Hindlimb muscle (tissue), 1 donor: Measurements from ENCODE around the gene DNMT1. TPM values are rescaled to one million over a fixed set of nuclear protein-coding genes. Genes with fewer than 3 reads are reported as not detected.
A peak's percentile ranks its signal among the peaks of the same experiment; 100 is the strongest.
"Not testable (repeated sequence)": the region's sequence is repeated elsewhere in the genome, so short reads cannot be mapped to it uniquely, and the experiment has no call there.

Experiments used
- DNase-seq: peaks from one replicate; pipeline ENCODE4 v3.0.0-alpha.2; 2013
- polyA plus RNA-seq: library from polyadenylated mRNA; unstranded; fragments of 120-200 nt; gene quantifications from one replicate; pipeline ENCODE4 v1.2.1, GENCODE V29; 2013; ENCODE audit not compliant: insufficient read length

The DNMT1 gene
- polyA plus RNA-seq, 1 donor: 65.8 TPM

DNA sequence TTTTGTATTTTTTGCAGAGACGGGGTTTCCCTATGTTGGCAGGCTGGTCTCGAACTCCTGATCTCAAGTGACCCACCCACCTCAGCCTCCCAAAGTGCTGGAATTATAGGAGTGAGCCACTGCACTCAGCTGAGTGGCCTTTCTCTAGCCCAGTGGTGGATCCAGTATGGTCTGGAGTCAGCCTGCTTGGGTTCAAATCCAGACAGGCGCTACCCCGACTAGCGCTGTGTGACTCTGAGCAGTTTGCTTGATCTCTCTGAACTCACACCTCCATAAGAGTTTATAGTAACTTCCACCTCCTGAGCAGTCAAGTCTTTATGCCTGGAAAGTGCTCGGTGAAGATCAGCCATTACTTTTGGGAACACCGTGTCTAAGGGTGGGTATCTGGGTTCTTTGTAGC, 25.9 kb upstream of the DNMT1 start:
- no peak for DNase-seq

DNA sequence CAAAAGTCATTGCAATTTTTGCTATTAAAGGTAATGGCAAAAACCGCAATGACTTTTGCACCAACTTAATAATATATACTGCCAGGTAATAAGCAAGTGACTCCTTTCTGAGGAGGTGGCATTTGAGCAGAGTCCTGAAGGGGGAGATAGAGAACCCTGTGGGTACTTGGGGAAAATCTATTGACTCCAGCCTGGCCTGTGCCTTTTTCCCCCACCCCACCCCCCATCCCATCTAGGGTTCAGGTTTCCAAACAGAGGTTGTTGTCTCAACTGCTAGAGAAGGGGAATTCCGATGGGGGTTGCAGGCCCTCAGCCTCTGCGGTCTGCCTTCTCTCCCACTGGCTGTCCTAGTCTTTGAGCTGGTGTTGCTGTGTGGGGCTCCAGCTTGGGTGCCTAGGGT, 24.9 kb upstream of the DNMT1 start:
- no peak for DNase-seq

DNA sequence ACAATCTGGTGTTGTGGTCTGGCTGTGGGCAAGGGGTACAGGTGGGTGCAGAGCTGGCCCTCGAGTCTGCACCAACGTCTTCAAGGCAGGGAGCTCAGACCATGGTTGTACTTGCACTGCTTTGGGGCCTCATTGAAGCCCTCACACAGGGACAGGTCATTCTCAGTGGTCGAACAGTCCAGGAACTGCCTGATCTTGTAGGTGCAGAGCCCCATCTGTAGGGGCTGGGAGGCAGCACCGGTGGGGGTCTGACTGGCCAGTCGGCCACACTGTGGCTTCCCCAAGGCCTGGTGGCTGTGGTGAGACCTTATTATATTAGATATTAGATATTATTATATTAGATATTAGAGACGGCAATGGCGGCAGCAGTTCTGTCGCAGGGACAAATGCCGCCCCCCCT, 22.3 kb upstream of the DNMT1 start:
- no peak for DNase-seq

DNA sequence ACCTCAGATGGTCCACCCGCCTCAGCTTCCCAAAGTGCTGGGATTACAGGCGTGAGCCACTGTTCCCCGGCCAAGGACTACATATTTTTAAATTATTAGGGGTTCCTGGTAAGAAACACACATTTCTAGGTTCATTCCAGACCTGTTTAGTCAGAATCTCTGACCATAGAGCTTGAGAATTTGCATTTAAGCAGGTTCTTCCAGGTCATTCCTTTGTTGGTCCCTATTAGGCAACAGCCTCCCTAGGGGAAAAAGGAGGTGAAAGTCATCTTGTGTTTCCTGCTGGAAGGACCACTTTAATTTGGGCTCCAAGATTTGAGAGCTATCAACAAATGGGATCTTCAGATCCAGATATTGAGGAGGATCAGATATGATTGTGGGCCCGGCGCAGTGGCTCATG, 20.0 kb upstream of the DNMT1 start:
- no peak for DNase-seq

DNA sequence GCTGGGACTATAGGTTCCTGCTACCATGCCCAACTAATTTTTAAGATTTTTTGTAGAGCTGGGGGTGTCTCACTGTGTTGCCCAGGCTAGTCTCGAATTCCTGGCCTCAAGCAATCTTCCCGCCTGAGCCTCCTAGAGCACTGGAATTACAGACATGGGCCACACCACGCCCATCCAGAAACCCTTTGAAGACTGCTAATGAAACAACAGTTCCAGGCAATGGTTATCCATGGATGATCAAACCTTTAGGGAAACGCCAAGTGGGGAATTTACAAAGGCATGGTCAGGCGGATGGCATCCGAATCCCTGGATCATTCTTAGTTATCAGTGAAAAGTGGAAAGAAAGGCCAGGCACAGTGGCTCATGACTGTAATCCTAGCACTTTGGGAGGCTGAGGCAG, 16.9 kb upstream of the DNMT1 start:
- DNase-seq: no peak

DNA sequence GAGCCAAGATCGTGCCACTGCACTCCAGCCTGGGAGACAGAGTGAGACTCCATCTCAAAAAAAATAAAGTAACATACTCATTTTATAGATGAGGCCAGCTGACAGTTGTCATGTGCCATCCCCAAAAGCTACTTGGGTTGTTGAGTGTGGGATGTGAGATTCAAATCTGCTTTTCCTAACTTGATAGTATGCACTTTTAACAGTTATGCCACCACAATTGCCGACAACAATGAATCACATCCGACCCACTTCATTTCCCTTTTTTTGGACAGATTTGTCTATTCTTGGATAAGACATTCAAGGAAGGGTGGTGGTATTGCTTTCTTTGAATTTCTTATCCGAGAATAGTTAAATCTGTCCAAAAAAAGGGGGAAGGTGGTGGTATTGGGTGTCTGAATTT, 16.3 kb upstream of the DNMT1 start:
- DNase-seq: no peak

DNA sequence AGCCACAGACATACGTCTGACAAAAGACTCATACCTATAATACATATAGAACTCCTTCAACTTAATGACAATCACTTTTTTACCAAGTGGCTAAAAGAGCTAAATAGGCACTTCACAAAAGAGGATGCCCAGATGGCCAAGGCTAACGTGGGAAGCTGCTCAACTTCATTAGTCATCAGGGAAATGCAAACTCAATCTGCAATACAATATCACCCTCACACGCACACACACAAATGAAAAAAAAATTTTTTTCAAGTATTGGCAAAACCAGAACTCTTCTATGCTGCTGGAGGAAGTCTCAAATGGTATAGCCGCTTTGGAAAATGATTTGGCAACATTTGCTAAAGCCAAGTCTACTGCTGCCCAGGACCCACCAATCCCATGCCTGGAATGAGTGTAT, 14.6 kb upstream of the DNMT1 start:
- no peak for DNase-seq

DNA sequence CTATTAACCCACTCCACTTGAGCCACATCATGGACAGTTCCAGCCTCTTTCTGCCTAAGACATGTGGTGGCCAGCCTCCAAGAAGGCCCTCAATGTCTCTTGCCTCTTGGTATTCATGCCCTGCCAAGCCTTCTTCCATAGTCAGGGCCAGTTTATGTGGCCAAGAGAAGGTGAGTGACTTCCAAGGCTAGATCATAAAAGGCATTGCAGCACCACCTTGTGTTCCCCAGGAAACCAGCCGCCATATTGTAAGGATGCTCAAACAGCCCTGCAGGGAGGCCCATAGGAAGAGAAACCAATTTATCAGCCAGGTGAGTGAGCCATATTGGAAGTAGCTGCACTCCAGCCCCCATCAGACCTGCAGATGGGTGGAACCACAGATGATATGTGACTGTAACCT, 12.3 kb upstream of the DNMT1 start:
- DNase-seq: no peak

DNA sequence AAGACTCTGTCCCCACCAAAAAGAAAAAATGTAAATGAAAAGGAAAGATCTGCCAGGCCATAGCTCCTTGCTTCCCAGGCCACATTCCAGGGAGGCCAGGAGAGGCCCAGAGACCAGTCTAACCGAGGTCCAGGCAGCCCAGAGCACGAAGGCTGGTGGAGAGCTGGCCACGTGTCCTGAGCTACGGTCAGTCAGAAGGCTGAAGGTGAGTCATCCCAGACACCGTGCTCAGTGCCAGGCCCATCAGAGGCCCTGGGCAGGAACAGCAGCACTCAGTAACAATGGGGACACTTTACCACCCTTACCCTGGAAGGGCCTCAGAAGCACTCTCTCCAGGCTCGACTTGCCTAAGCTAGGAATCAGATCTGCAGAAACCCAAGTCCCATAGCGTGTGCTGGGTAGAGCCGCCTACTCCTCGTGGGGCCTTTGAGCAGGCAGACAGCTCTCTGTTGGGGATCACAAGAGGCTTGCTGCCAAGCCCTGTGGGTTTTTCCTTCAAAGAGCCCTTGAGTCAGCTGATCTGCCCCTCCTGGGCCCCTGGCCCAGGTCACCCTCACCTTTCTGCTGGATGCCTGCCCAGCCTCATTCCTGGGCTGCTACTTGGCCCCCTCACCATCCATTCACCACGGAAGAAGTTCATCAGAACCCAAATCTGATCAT, 11.6 kb upstream of the DNMT1 start:
- no peak for DNase-seq

DNA sequence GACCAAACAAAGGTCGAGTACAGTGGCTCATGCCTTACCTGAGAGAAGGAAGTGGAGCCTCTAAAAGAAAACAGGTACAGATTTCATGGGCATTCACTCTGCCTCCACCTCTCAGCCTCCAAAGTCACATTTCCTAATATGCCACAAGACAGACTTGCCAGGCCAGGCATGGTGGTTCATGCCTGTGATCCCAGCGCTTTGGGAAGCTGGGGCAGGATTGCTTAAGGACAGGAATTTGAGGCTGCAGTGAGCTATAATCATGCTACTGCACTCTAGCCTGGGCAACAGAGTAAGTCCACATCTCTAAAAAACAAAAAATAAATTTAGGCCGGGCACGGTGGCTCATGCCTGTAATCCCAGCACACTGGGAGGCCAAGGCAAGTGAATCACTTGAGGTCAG, 10.9 kb upstream of the DNMT1 start:
- DNase-seq: no peak

DNA sequence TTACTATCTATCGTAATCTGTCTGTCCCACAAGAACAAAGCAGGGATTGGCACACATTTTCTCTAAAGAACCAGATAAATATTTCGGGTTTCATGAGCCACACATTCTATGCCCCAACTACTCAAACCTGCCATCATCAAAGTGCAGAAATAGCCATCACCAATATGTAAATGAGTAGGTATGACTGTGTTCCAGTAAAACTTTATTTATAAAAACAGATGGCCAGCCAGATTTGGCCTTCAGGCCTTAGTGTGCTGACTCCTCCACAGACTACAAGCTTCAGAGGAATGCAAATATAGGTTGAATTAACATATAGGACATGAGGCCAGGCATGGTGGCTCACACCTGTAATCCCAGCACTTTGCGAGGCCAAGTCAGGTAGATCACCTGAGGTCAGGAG, 8.9 kb upstream of the DNMT1 start:
- DNase-seq: no peak

DNA sequence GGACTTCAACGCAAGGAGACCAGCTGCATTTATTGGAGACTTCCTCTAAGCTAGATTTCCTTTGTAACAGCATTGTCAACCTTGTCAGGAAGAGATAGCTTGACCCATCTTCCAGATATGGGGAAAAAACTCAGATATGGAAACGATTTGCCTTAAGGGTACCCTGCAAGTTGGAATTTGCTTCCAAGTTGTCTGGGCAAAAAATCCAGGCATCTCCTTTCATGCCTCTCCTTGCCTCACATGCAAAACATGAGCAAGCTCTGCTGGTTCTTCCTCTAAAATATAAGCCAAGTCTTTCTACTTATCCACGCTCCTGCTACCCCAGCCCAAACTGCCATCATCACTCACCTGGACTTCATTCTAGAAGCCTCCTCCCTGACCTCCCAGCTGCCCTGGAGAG, 6.4 kb upstream of the DNMT1 start:
- no peak for DNase-seq

DNA sequence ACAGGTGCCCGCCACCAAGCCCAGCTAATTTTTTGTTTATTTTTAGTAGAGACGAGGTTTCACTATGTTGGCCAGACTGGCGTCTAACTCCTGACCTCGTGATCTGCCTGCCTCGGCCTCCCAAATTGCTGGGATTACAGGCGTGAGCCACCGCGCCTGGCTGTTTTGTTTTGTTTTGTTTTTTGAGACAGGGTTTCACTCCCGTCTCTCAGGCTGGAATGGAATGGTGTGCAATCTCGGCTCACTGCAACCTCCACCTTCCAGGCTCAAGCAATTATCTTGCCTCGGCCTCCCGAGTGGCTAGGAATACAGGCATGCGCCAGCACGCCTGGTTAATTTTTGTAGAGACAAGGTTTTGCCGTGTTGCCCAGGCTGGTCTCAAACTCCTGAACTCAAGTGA, 5.3 kb upstream of the DNMT1 start:
- DNase-seq: not testable (repeated sequence)

DNA sequence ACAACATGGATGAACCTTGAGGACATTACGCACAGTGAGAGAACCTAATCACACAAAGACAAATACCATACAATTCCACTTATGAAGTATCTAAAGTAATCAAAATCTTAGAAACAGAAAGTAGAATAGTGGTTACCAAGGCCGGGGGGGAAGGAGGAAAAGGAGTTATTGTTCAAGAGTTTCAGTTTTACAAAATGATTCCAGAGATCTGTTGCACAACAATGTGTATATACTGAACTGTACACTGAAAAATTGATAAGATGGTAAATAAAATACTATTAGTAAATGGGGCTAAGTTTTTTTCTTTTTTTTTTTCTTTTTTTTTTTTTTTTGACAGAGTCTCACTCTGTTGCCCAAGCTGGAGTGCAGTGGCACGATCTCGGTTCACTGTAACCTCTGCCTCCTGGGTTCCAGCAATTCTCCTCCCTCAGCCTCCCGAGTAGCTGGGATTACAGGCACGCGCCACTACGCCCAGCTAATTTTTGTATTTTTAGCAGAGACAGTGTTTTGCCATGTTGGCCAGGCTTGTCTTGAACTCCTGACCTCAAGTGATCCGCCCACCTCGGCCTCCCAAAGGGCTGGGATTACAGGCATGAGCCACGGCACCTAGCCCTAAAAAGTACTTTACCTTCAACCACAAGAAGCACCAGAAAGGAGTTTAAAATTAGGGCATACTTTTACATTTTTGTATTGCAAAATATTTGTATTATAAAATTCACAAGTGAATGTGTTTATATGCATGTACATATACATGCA, 4.3 kb upstream of the DNMT1 start:
- not testable (repeated sequence) for DNase-seq

DNA sequence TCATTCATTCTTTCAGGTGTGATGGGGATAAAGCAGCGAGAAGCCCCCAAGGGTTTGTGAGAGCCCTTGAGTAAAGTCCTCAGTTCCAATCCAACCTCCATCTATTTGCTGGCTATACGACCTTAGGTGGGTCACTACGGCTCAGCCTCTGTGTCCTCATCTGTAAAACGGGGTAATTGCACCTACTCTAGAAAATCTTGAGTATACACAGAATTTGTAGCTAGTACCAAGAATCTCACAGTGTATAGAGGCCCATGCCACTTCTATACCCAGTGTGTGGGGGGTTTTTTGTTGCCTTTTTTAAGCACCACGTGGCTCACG, 406 bp upstream of the DNMT1 start:
- no peak for DNase-seq

DNA sequence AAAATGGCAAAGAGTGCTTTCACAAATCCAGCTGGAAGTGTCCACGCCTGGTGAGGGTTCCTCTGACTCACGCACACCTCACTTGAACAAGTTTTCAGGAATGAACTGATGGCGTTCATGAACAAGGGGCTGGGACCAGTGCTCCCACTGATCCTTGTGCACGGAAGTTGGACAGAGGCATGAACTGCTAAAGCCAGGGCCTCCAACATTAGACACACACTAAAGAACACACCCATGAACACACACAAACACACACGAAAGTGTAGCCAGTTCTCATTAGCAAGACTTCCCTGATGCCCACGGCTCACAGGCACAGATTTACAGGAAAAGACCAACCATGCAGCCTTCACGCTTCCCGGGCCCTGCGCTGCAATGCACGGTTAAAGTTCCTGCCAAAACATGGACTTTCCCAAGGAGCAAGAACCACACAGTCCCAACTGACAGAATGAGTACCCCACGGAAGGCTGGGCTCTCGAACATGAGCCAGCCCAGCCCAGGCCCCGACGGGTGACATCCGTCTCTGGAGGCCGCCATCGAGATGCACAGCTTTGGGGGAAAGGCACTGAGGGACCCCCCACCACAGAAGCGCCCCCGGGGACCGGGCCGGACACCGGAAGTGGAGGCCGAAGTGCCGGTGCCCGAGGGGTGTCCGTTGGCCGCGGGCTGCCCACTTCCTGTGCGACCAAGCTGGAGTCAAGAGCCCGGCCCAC, 808 bp downstream of the DNMT1 start:
- DNase-seq: peak; percentile 21

DNA sequence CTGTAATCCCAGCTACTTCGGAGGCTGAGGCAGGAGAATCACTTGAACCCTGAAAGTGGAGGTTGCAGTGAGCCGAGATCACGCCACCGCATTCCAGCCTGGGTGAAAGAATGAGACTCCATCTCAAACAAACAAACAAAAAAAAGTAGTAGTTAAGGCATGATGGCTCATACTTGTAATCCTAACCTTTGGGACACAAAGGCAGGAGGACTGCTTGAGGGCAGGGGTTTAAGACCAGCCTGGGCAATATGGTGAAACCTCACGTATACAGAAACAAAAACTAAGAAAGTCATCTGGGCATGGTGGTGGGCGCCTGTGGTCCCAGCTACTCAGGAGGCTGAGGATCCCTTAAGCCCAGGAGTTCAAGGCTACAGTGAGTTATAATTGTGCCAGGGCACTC, 1.8 kb downstream of the DNMT1 start:
- no peak for DNase-seq

DNA sequence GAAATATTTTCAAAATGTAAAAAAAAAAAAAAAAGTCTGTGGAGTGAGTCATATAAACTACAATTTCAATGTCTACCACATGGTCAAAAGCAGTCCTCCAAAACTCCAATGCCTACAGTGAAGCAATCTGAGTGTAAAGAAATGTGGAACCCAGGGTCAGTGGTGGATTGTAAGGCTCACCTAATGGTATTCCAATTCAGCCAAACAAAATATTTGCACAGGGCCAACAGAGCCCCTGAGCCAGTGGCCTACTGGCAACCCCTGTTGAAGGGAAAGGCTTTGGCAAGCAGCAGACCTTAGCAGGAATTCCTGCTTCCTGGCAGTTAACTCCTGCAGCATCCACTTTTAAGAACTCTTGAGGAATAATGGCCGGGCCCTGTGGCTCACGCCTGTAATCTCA, 3.4 kb downstream of the DNMT1 start:
- DNase-seq: peak; percentile 40

DNA sequence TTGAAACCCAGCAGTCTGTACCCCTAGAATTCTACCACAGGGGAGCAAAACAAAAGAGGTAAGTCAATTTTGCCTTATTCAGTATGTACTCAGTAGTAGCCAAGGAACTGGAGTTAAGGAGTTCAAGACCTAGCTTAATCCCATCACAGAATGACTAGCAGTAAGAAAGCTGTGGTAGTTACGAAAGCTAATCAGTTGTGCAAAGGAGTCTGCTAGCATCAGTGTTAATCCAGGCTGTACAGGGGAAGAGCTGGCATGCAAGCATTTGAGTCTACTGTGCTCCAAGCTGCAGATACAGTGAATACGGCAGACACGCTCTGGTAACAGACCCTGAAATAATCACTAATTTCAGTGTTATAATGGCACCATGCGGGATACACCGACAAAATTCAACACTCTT, 4.7 kb downstream of the DNMT1 start:
- no peak for DNase-seq

DNA sequence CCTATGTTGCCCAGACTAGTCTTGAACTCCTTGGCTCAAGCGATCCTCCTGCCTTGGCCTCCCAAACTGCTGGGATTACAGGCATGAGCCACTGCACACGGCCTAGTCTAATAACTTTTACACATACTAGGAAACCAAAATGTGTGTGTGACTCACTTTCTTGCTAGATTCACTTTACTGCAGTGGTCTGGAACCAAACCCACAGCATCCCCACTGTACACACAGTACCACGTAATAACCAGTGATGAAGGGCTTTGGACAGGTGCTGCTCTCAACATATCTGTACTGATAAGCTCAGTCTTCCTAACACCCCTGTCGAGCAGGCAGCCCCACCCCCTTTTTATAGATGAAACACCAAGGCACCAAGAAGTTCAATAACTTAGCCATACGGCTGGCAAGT, 5.1 kb downstream of the DNMT1 start:
- no peak for DNase-seq

DNA sequence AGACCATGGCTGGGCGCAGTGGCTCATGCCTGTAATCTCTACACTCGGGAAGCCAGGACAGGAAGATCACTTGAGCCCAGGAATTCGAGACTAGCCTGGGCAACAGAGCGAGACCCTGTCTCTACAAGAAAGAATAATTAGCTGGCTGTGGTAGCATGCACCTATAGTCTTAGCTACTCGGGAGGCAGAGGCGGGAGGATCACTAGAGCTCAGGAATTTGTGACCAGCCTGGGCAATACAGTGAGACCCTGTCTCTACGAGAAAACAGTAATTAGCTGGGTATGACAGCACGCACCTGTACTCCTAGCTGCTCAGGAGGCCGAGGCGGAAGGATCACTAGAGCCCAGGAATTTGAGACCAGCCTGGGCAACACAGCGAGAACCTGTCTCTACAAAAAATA, 7.4 kb downstream of the DNMT1 start:
- DNase-seq: no peak

DNA sequence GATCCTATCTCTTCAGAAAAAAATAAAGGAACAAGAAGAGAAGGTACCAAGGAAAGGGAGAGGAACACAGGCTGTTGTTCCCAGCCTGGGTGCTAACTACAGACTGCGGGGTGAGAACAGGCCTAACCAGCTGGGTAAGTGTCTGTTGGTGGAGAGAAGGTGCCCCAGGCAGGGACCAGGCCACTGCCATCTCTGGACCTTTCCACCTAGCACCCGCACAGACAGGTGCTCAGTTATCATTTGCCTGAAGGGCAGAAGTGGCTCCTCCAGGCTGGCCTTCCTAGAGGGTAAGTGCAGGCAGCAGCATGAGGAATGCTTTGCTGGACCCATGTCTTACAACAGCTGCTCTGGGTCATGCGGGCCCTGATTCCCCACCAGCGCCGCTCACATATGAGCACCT, 10.1 kb downstream of the DNMT1 start:
- no peak for DNase-seq

DNA sequence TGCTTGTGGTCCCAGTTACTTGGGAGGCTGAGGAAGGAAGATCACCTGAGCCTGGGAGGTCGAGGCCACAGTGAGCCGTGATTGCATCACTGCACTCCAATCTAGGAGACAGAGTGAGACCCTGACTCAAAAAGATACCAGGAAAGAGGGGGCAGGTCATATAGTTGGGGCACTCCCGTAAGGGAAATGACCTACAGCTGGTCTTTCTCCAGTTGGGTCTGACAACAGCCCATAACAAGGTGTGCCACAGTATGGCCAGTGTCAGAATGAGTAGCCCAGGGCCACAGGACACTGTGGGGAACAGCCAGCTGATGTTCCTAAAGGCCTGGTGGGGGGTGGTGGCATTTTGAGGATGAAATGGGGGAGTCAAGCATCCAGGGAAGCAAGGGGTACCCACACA, 10.8 kb downstream of the DNMT1 start:
- no peak for DNase-seq

DNA sequence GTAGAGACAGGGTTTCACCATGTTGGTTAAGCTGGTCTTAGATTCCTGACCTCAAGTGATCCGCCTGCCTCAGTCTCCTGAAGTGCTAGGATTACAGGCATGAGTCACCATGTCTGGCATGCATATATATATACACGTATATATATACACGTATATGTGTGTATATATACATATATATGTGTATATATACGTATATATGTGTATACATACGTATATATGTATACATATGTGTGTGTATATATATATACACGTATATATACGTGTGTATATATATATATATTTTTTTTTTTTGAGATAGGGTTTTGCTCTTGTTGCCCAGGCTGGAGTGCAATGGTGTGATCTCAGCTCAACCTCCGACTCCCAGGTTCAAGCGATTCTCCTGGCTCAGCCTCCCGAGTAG, 11.9 kb downstream of the DNMT1 start:
- no peak for DNase-seq
